Measurements from ENCODE around the gene DSC2. TPM values are rescaled to one million over a fixed set of nuclear protein-coding genes. Genes with fewer than 3 reads are reported as not detected.
A peak's percentile ranks its signal among the peaks of the same experiment; 100 is the strongest.

Gene DSC2
- total RNA-seq, 1 donor from 2014 or later, result 54.9 TPM

- no peak for DNase-seq
Measured at GRCh38 chr18:31098878-31099277, 3.3 kb downstream of the DSC2 start.

- no peak for DNase-seq
Measured at GRCh38 chr18:31097666-31098065, 4.6 kb downstream of the DSC2 start.

GRCh38 chr18:31093880-31094279, 8.3 kb downstream of the DSC2 start:
- DNase-seq, result no peak

GRCh38 chr18:31093294-31093693, 8.9 kb downstream of the DSC2 start:
- no peak for DNase-seq

GRCh38 chr18:31091350-31091749, 10.9 kb downstream of the DSC2 start:
- DNase-seq, result no peak

- no peak for DNase-seq
Measured at GRCh38 chr18:31088532-31088931, 13.7 kb downstream of the DSC2 start.

- no peak for DNase-seq
Measured at GRCh38 chr18:31079973-31080372, 22.2 kb downstream of the DSC2 start.

- DNase-seq, result no peak
Measured at GRCh38 chr18:31077878-31078277, 24.3 kb downstream of the DSC2 start.

GRCh38 chr18:31072175-31072574, 30.0 kb downstream of the DSC2 start:
- DNase-seq, result no peak

GRCh38 chr18:31070206-31070605, 32.0 kb downstream of the DSC2 start:
- DNase-seq, result no peak

GRCh38 chr18:31066266-31066665, 36.0 kb downstream of the DSC2 start:
- no peak for DNase-seq

- DNase-seq, result no peak
Measured at GRCh38 chr18:31065036-31065773, 37.0 kb downstream of the DSC2 start.

- no peak for DNase-seq
Measured at GRCh38 chr18:31064130-31064529, 38.1 kb downstream of the DSC2 start.

- no peak for DNase-seq
Measured at GRCh38 chr18:31061945-31062344, 40.3 kb downstream of the DSC2 start.

- DNase-seq, result no peak
Measured at GRCh38 chr18:31058897-31059296, 43.3 kb downstream of the DSC2 start.

GRCh38 chr18:31057917-31058316, 44.3 kb downstream of the DSC2 start:
- no peak for DNase-seq

- no peak for DNase-seq
Measured at GRCh38 chr18:31057051-31057450, 45.2 kb downstream of the DSC2 start.

GRCh38 chr18:31056296-31056695, 45.9 kb downstream of the DSC2 start:
- DNase-seq, result no peak

- DNase-seq, result no peak
Measured at GRCh38 chr18:31050635-31051034, 51.6 kb downstream of the DSC2 start.

- peak; percentile 32 for DNase-seq
Measured at GRCh38 chr18:31049189-31049588, 53.0 kb downstream of the DSC2 start.

GRCh38 chr18:31048216-31048615, 54.0 kb downstream of the DSC2 start:
- no peak for DNase-seq

- no peak for DNase-seq
Measured at GRCh38 chr18:31046916-31047315, 55.3 kb downstream of the DSC2 start.

GRCh38 chr18:31045599-31045998, 56.6 kb downstream of the DSC2 start:
- DNase-seq, result no peak

GRCh38 chr18:31044926-31045325, 57.3 kb downstream of the DSC2 start:
- DNase-seq, result no peak

GRCh38 chr18:31043709-31044108, 58.5 kb downstream of the DSC2 start:
- no peak for DNase-seq
